Keratinocyte (primary cell): ENCODE data around the gene LHX4. TPM values are rescaled to one million over a fixed set of nuclear protein-coding genes. Genes with fewer than 3 reads are reported as not detected.

Experiments
- DNase-seq: peaks from one replicate; pipeline ENCODE4 v3.0.0-alpha.2; 2011; ENCODE audit warnings: low read depth, missing footprints, low spot score
- FAIRE-seq: peaks from 2 replicates; lab custom pipeline; 2011; peaks lifted over from hg19 to GRCh38; lab: Jason Lieb, UNC
- H2AFZ ChIP-seq: 2 replicates; pipeline ENCODE4 v1.6.0; 2012; ENCODE audit warnings: low read length, control low read depth, inconsistent platforms; ENCODE audit not compliant: control insufficient read depth
- H3K27ac ChIP-seq: 2 replicates; pipeline ENCODE4 v1.5.1; 2011; ENCODE audit warnings: low read length; ENCODE audit not compliant: control insufficient read depth, insufficient read depth
- H3K27me3 ChIP-seq: 3 replicates; pipeline ENCODE4 v1.6.0; 2011; ENCODE audit warnings: low read length; ENCODE audit not compliant: control insufficient read depth, insufficient read depth; ENCODE audit errors: extremely low read depth
- H3K36me3 ChIP-seq, 2 experiments: 2 replicates in 1 of 2; 3 replicates in 1 of 2; pipeline ENCODE4 v1.5.1; 2011; ENCODE audit warnings: low read length in 2 of 2, mild to moderate bottlenecking in 1 of 2; ENCODE audit not compliant: control insufficient read depth in 2 of 2, insufficient read depth in 2 of 2; ENCODE audit errors: extremely low read depth in 1 of 2
- H3K4me1 ChIP-seq: 3 replicates; pipeline ENCODE4 v1.5.1; 2011; ENCODE audit warnings: low read length; ENCODE audit not compliant: control insufficient read depth, insufficient read depth; ENCODE audit errors: extremely low read depth
- H3K4me2 ChIP-seq: 3 replicates; pipeline ENCODE4 v1.6.0; 2011; ENCODE audit warnings: low read depth, low read length; ENCODE audit not compliant: control insufficient read depth, insufficient read depth; ENCODE audit errors: extremely low read depth
- H3K4me3 ChIP-seq, 3 experiments: fragments of 200-600 bp in 1 of 3; sonication (generic) in 1 of 3; 2 replicates in 2 of 3; 3 replicates in 1 of 3; pipeline ENCODE4 v1.5.1; 2011 to 2016; ENCODE audit warnings: low read length in 3 of 3, mild to moderate bottlenecking in 3 of 3, control low read depth in 2 of 3, inconsistent platforms in 1 of 3, low read depth in 1 of 3, mixed read lengths in 1 of 3, mixed run types in 1 of 3, moderate library complexity in 1 of 3; ENCODE audit not compliant: control insufficient read depth in 2 of 3, insufficient read depth in 2 of 3; ENCODE audit errors: extremely low read depth in 1 of 3
- H3K79me2 ChIP-seq: 2 replicates; pipeline ENCODE4 v1.6.0; 2012; ENCODE audit warnings: low read length; ENCODE audit not compliant: control insufficient read depth, insufficient read depth
- H3K9ac ChIP-seq: 3 replicates; pipeline ENCODE4 v1.6.0; 2011; ENCODE audit warnings: low read length; ENCODE audit not compliant: control insufficient read depth, insufficient read depth; ENCODE audit errors: extremely low read depth
- H3K9me1 ChIP-seq: 3 replicates; pipeline ENCODE4 v1.6.0; 2011; ENCODE audit warnings: low read length; ENCODE audit not compliant: control insufficient read depth, insufficient read depth; ENCODE audit errors: extremely low read depth
- H3K9me3 ChIP-seq: 2 replicates; pipeline ENCODE4 v1.5.1; 2012; ENCODE audit warnings: low read depth, low read length; ENCODE audit not compliant: control insufficient read depth
- H4K20me1 ChIP-seq: 3 replicates; pipeline ENCODE4 v1.6.0; 2011; ENCODE audit warnings: low read length; ENCODE audit not compliant: control insufficient read depth, insufficient read depth; ENCODE audit errors: extremely low read depth
- CTCF ChIP-seq, 3 experiments: IDR thresholded peaks in 1 of 3; conservative IDR thresholded peaks in 1 of 3; optimal IDR thresholded peaks in 1 of 3; 2 replicates in 2 of 3; 3 replicates in 1 of 3; pipeline versions ENCODE3 to v1.5.1; 2011; ENCODE audit warnings: low read length in 3 of 3, mild to moderate bottlenecking in 3 of 3, moderate library complexity in 2 of 3, control low read depth in 1 of 3, inconsistent platforms in 1 of 3; ENCODE audit not compliant: insufficient read depth in 2 of 3; ENCODE audit errors: extremely low read depth in 1 of 3
- EZH2 ChIP-seq: IDR thresholded peaks from one replicate; pipeline ENCODE4 v1.6.1; 2012; ENCODE audit warnings: inconsistent platforms, mild to moderate bottlenecking, low read length, moderate library complexity
- dilution Hi-C: fragments of 300-500 bp; cut with MboI; formaldehyde crosslinking; loops from one replicate; pipeline ENCODE4 v1.7.0; 2020; ENCODE audit warnings: low sequenced_read_pairs; ENCODE audit not compliant: extremely low pct_ligation_motif_present
- polyA plus RNA-seq, 5 experiments: library from polyadenylated mRNA; depleted of rRNA in 3 of 5; stranded (reverse) in 3 of 5; stranded (forward) in 1 of 5; unstranded in 1 of 5; fragments of >200 nt; gene quantifications; 1 replicate in 1 of 5; 2 replicates in 3 of 5; 3 replicates in 1 of 5; pipeline versions ENCODE4 v1.2.1 to v1.2.3, GENCODE V29; 2011 to 2012; ENCODE audit warnings: missing spikeins in 2 of 5, low read depth in 1 of 5, low replicate concordance in 1 of 5

The LHX4 gene
- polyA plus RNA-seq, 1 donor (not counting 4 experiments of a cell fraction or from before 2014, with no cell fraction given), result not detected

- Histone ChIP-seq H3K9ac (no peak overlapping the region), H4K20me1 (no peaks in the 10 kb centered on the region), H3K4me3 (peak overlapping the region in 2 of 3 experiments; percentile 70), H3K4me2 (peak overlapping the region; percentile 94), H3K27me3 (peaks cover 90% of the 10 kb centered on the region), H2AFZ (no peak overlapping the region), H3K9me3 (no peaks in the 10 kb centered on the region), H3K4me1 (peaks cover 19% of the 10 kb centered on the region), H3K79me2 (no peaks in the 10 kb centered on the region), H3K9me1 (no peaks in the 10 kb centered on the region), H3K36me3 (no peaks in the 10 kb centered on the region), H3K27ac (no peak overlapping the region)
- no peak for FAIRE-seq
- dilution Hi-C loops, result no loop called here
- DNase-seq, result no peak
- peak; percentile 70 for TF ChIP-seq EZH2
- no peak for TF ChIP-seq CTCF (optimal IDR thresholded peaks at IDR 0.05 in 1 of 3, IDR thresholded peaks at IDR 0.05 in 1 of 3, conservative IDR thresholded peaks at IDR 0.05 in 1 of 3; ENCODE audit: extremely low read depth in 1 of 3, insufficient read depth in 2 of 3, low read length in 3 of 3)
Measured at GRCh38 chr1:180231936-180232335, 1.9 kb downstream of the LHX4 start.

DNA sequence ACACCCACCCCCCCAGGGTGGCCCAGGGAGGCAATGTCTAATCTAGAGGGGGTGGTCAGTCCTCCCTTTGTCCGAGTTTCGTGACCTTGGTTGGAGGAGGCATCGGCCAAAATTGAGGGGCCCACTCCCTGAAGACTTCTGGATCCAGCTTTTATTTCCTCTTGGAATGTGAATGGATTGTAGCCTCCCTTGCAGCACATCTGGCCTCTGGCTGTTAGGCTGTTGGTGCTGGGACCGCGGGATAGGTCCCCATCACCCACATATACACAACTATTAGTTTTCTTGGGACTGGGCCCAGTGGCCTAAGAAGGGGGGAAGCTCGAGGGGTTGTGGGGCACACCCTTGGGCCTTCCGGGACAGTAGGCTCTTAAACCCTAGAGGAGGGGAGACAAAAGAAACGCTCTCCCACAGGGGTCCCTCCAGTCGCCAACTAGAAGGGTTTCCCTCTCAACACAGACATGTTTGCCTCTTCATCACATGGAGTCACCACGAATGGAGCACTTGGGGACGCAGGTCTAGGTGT, 2.5 kb downstream of the LHX4 start:
- H3K9me3 ChIP-seq, result no peaks in the 10 kb centered on the region
- no peak overlapping the region for H3K9ac ChIP-seq
- no peaks in the 10 kb centered on the region for H3K36me3 ChIP-seq
- no peaks in the 10 kb centered on the region for H3K9me1 ChIP-seq
- H3K4me2 ChIP-seq, result no peak overlapping the region
- no peak overlapping the region for H3K4me3 ChIP-seq
- no peak overlapping the region for H2AFZ ChIP-seq
- no peak for DNase-seq
- H3K4me1 ChIP-seq, result peaks cover 19% of the 10 kb centered on the region
- TF ChIP-seq EZH2 (no peak), CTCF (optimal IDR thresholded peaks at IDR 0.05 in 1 of 3, IDR thresholded peaks at IDR 0.05 in 1 of 3, conservative IDR thresholded peaks at IDR 0.05 in 1 of 3; ENCODE audit: extremely low read depth in 1 of 3, insufficient read depth in 2 of 3, low read length in 3 of 3) (no peak)
- dilution Hi-C loops, result no loop called here
- H3K27me3 ChIP-seq, result peaks cover 94% of the 10 kb centered on the region
- H3K79me2 ChIP-seq, result no peaks in the 10 kb centered on the region
- H3K27ac ChIP-seq, result no peak overlapping the region
- FAIRE-seq, result no peak
- H4K20me1 ChIP-seq, result no peaks in the 10 kb centered on the region
